Measurements from ENCODE around the gene TRAPPC6A.

The TRAPPC6A gene, protein sequence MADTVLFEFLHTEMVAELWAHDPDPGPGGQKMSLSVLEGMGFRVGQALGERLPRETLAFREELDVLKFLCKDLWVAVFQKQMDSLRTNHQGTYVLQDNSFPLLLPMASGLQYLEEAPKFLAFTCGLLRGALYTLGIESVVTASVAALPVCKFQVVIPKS

GRCh38 chr19:45177817-45178261, at the start of gene TRAPPC6A:
TSS of gene TRAPPC6A (minus strand) at chr19:45178237. CDS start at chr19:45178218, 19 bp downstream.
- DNase-seq (ENCODE audit: low spot score) = no peak

DNA sequence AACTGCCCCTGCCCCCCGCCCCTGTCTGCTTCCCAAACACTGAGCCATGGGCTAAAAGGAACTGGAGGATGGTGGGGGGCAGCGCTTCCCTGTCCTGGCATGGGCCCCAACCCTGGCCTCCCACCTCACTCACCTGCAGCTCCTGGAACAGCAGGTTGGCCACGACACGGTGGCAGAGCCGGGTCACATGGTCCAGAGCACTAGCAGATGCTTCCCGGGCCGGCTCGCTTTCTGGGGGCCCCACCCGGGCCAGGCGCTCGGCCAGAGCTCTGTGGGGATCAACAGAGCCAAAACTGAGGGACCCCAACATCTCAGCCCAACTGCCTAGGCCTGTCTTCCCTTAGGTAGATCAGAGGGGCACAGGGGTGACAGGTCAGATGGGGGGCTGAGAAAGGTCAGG, 46.6 kb upstream of the TRAPPC6A start:
- DNase-seq (ENCODE audit: low spot score) = no peak

- no peak for DNase-seq (ENCODE audit: low spot score)
Measured at GRCh38 chr19:45223879-45224278, 45.8 kb upstream of the TRAPPC6A start.

DNA sequence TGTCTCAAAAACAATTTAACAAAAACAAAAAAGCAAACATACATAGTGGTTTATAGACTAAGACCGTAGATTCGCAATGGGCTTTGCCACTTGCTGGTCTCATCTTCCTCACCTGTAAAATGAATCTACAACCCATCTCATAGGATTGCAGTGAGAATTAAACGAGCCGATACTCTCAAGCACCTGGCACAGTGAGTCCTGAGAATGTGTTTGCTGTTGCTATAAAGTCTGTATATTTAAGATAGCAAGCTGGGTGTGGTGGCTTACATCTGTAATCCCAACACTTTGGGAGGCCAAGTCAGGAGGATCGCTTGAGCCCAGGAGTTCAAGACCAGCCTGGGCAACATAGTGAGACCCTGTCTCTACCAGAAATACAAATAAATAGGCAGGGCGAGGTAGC, 44.7 kb upstream of the TRAPPC6A start:
- DNase-seq (ENCODE audit: low spot score) = no peak

- no peak for DNase-seq (ENCODE audit: low spot score)
Measured at GRCh38 chr19:45218911-45219743, 41.1 kb upstream of the TRAPPC6A start.

- DNase-seq (ENCODE audit: low spot score) = no peak
Measured at GRCh38 chr19:45218426-45218825, 40.4 kb upstream of the TRAPPC6A start.

DNA sequence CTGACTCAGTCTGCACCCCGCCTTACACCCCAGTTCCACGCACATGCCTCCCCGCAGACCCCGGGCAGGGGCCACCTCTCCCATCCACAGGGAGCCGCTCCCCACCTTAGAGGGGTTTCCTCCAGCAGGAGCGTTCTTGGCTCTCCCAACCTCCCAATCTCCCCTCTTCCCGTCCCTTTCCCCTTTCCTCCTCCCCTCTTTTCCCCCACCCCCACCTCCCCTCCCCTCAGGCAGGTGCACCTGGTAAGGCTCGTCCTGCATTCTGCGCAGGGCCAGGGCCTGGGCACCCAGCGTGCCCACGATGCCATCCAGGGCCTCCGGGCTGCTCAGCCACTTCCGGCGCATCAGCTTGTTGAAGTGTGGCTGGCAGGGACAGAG, 39.9 kb upstream of the TRAPPC6A start:
- DNase-seq (ENCODE audit: low spot score) = no peak

DNA sequence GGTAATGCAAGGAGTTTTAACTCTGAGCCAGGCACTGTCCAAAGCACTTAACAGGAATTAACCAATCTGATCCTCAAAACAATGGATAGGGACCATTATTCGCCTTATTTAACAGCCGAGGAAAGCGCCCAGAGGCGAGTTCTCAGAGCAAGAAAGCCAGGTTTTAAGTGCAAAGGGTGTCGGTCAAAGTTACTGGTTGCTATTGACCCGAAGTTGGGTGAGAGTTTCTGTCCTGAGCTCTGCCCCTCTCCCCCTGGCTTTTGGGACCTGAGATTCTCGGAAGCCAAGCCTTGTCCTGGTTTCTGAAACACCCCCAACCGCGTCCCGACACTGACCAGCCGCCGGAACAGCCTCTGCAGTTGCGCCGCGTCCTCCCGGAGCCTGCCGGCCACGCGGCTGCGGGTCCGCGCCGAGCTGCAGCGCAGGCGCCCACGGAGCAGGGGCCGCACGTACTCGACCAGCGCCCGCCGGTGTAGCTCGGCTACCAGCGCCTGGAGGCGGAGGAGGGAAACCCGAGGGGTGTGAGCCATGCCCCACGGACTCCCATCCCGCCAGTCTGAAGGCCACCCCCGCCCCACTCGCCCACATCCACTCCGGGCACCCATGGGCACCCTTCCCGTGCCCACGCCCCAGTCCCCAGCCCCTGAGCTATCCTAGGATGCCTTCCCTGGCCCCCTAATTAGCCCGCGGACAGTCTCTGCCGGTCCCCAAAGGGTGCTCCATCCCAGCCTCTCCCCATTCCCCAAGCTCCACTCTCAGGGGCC, 39.3 kb upstream of the TRAPPC6A start:
- DNase-seq (ENCODE audit: low spot score) = no peak

- DNase-seq (ENCODE audit: low spot score) = no peak
Measured at GRCh38 chr19:45216667-45217066, 38.6 kb upstream of the TRAPPC6A start.

GRCh38 chr19:45215391-45216191, 37.6 kb upstream of the TRAPPC6A start:
- no peak for DNase-seq (ENCODE audit: low spot score)

DNA sequence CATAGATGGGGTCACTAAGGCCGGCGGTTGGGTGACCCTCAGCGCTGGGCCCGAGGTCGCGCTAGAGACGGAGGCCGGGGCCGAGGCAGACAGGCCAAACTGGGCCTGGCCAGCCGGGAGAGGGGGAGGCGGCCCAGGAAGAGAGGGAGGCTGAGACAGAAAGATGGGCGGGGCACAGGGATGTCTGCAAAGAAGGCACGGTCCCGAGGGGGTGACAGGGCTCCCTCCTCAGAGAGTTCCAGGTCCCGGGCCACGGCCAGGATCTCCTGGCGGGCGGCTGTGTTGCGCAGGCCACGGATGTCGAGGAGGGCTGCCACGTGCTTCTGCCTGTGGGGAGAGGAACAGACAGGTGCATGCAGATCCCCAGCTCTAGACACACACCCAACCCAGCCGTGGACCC, 35.0 kb upstream of the TRAPPC6A start:
- no peak for DNase-seq (ENCODE audit: low spot score)

GRCh38 chr19:45211751-45212381, 33.8 kb upstream of the TRAPPC6A start:
- no peak for DNase-seq (ENCODE audit: low spot score)

DNA sequence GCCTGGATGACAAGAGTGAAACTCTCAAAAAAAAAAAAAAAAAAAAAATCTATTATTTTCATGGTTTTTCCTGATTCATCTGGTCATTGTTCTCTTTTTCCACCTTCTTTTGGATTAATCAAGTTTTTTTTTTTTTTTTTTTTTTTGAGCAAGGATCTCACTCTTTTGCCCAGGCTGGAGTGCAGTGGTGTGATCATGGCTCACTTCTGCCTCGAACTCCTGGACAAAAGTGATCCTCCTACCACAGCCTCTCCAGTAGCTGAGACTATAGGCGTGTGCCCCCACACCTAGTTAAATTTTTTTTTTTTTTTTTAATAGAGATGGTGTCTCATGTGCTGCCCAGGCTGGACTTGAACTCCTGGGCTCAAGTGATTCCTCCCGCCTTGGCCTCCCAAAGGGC, 28.3 kb upstream of the TRAPPC6A start:
- DNase-seq (ENCODE audit: low spot score) = no peak

DNA sequence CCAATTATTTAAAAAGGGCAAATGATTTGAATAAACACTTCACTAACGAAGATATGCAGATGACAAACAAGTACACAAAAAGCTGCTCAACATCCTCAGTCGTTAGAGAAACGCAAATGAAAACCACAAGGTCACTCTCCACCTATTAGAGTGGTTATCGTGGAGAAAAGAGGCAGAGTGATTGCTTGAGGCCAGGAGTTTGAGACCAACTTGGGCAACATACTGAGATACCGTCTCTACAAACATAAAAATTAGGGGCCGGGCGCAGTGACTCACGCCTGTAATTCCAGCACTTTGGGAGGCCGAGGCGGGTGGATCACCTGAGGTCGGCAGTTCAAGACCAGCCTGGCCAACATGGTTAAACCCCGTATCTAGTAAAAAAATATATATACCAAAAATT, 27.8 kb upstream of the TRAPPC6A start:
- no peak for DNase-seq (ENCODE audit: low spot score)

DNA sequence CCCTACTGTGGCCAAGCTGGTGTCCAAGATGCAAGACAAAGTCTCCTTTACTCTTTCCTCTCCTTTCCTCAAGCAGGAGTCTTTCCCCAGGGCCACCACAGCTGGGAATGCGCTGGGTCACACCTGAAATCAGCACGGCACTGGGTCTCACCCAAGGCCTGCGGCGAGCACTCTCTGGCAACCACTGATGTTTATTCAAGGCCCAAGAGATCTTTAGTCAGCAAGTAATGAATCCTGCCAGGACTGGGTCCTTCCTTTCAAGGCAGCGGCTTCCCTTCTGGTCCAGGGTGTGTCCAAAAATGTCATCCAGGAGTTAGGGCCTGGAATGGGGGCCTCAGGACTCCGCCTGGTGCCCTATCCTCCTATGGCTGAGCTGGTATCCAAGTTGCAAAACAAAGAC, 24.6 kb upstream of the TRAPPC6A start:
- no peak for DNase-seq (ENCODE audit: low spot score)

DNA sequence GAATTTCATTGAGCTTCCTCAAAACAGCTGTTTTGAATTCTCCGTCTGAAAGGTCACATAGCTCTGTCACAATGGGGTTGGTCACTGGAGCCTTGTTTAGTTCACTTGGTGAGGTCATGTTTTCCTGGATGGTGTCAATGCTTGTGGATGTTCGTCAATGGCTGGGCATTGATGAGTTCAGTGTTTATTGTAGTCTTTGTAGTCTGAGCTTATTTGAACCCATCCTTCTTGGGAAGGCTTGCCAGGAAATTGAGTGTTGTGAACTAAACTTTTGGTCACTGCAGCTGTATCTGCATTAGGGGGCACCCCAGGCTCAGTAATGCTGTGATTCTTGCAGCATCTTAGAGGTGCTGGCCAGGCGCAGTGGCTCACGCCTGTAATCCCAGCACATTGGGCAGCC, 22.5 kb upstream of the TRAPPC6A start:
- no peak for DNase-seq (ENCODE audit: low spot score)

DNA sequence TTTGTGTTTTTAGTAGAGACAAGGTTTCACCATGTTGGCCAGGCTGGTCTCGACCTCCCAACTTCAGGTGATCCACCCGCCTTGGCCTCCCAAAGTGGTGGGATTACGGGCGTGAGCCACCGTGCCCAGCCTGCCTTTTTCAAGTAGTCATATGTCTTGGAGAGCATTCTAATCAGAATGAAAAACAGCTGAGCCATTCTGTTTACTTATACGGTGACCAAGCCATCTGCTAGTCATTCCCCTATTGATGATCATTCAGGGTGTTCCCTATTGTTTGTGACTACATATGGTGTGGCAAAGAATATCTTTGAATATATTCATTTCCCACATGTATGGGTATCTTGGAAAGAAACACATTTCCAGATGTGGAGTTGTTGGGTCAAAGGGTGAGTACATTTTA, 17.7 kb upstream of the TRAPPC6A start:
- DNase-seq (ENCODE audit: low spot score) = no peak

DNA sequence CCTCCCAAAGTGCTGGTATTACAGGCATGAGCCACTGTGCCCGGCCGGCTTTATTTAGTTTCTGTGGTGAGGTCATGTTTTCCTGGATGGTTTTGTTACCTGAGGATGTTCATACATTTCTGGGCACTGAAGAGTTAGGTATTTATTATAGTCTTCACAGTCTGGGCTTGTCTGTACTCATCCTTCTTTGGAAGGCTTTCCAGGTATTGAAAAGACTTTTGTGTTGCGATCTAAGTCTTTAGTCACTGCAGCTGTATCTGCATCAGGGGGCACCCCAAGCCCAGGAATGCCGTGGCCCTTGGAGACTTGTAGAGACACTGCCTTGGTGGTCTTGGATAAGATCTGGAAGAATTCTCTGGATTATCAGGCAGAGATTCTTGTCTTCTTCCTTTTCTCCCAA, 13.3 kb upstream of the TRAPPC6A start:
- no peak for DNase-seq (ENCODE audit: low spot score)

GRCh38 chr19:45189971-45190370, 11.9 kb upstream of the TRAPPC6A start:
- DNase-seq (ENCODE audit: low spot score) = no peak

DNA sequence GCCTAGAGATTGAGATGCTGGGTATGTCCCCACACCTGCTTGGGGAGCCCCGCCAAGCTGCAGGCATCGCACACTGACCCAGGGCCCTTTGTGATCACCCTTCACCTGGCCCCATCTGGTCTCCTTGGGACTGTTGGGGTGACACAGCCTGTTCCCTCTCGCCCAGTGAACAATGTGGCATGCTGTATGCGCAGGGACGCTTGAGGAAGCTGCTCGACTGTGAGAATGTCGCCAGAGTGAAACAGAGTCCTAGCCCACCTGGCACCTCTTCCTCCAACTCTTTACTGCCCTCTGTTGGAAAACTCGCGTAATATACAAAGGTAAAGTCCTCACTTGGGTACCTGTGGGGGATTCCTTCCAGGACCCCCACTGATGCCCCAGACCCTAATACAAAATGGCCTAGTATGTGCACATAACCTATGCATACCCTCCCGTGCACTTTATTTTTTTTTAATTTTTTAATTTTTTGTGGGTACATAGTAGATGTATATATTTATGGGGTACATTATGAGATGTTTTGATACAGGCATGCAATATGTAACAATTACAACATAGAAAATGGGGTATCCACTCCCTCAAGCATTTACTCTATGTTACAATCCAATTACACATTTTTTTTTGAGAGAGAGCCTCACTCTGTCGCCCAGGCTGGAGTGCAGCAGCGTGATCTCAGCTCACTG, 9.5 kb upstream of the TRAPPC6A start:
- DNase-seq (ENCODE audit: low spot score) = no peak

All from ecto neural progenitor cell (in vitro differentiated cells).